HEK293T (cell line): ENCODE data around the gene SH2D4B.

Source experiments
- BHLHE40 ChIP-seq: fragments of 450-650 bp; IDR thresholded peaks from 2 replicates; pipeline ENCODE4 v1.6.1; 2016; ENCODE audit warnings: mild to moderate bottlenecking, moderate library complexity, borderline replicate concordance
- ELF4 ChIP-seq: fragments of 450-650 bp; IDR thresholded peaks from 2 replicates; pipeline ENCODE4 v1.6.1; 2017; ENCODE audit warnings: antibody characterized with exemption
- FOXA1 ChIP-seq: fragments of 450-650 bp; IDR thresholded peaks from 2 replicates; pipeline ENCODE4 v1.6.1; 2016; ENCODE audit warnings: mild to moderate bottlenecking
- L3MBTL2 ChIP-seq: fragments of 450-650 bp; conservative IDR thresholded peaks from 2 replicates; pipeline ENCODE4 v1.6.1; 2016; ENCODE audit warnings: mild to moderate bottlenecking
- SP1 ChIP-seq: fragments of 450-650 bp; IDR thresholded peaks from 2 replicates; pipeline ENCODE4 v1.6.1; 2017
- TARDBP ChIP-seq: fragments of 450-650 bp; IDR thresholded peaks from 2 replicates; pipeline ENCODE4 v1.6.1; 2016

- TF ChIP-seq FOXA1, result no peak
- TF ChIP-seq BHLHE40, result no peak
- no peak for TF ChIP-seq ELF4
- TF ChIP-seq L3MBTL2, result no peak
- no peak for TF ChIP-seq TARDBP
- TF ChIP-seq SP1, result no peak
These were observed 123.0 kb downstream of the SH2D4B start for GRCh38 chr10:80660736-80661135.
